Smooth muscle cell of the brain vasculature (primary cell): ENCODE measurements around the gene RPL27A.
"Not testable (repeated sequence)": the region's sequence is repeated elsewhere in the genome, so short reads cannot be mapped to it uniquely, and the experiment has no call there.

Experiments
- DNase-seq: peaks from one replicate; pipeline ENCODE4 v3.0.0-alpha.2; 2012; ENCODE audit warnings: low read depth, low spot score

Gene RPL27A

GRCh38 chr11:8682303-8683114, at the start of gene RPL27A, which contains the start of gene TRIM66:
Gene RPL27A, plus strand, starts transcription at chr11:8682792. Its CDS starts 22 bp downstream, at chr11:8682814.
Gene TRIM66, minus strand, starts transcription at chr11:8682665. Its CDS starts 10,391 bp downstream, at chr11:8672274.
- peak; percentile 93 for DNase-seq

- no peak for DNase-seq
Observed at GRCh38 chr11:8634498-8634897, 48.1 kb upstream of the RPL27A start.

- DNase-seq: no peak
Observed at GRCh38 chr11:8636127-8636526, 46.5 kb upstream of the RPL27A start.

- no peak for DNase-seq
Observed at GRCh38 chr11:8638300-8638699, 44.3 kb upstream of the RPL27A start.

- no peak for DNase-seq
Observed at GRCh38 chr11:8639655-8640054, 42.9 kb upstream of the RPL27A start.

GRCh38 chr11:8640267-8640906, 42.2 kb upstream of the RPL27A start:
- DNase-seq: no peak

GRCh38 chr11:8641332-8641731, 41.3 kb upstream of the RPL27A start:
- DNase-seq: no peak

- DNase-seq: no peak
Observed at GRCh38 chr11:8642196-8642841, 40.3 kb upstream of the RPL27A start.

GRCh38 chr11:8646873-8647272, 35.7 kb upstream of the RPL27A start:
- DNase-seq: no peak

- DNase-seq: no peak
Observed at GRCh38 chr11:8649361-8649760, 33.2 kb upstream of the RPL27A start.

GRCh38 chr11:8650401-8650990, 32.1 kb upstream of the RPL27A start:
- DNase-seq: no peak

- no peak for DNase-seq
Observed at GRCh38 chr11:8652140-8652539, 30.5 kb upstream of the RPL27A start.

- no peak for DNase-seq
Observed at GRCh38 chr11:8654503-8654902, 28.1 kb upstream of the RPL27A start.

GRCh38 chr11:8656291-8656690, 26.3 kb upstream of the RPL27A start:
- DNase-seq: no peak

GRCh38 chr11:8658321-8659057, 24.1 kb upstream of the RPL27A start:
- no peak for DNase-seq

GRCh38 chr11:8661001-8661795, 21.4 kb upstream of the RPL27A start:
- no peak for DNase-seq

- no peak for DNase-seq
Observed at GRCh38 chr11:8665222-8665621, 17.4 kb upstream of the RPL27A start.

- not testable (repeated sequence) for DNase-seq
Observed at GRCh38 chr11:8670081-8670480, 12.5 kb upstream of the RPL27A start.

GRCh38 chr11:8671193-8671612, 11.4 kb upstream of the RPL27A start:
- DNase-seq: peak; percentile 87

- DNase-seq: peak; percentile 53
Observed at GRCh38 chr11:8671651-8672062, 10.9 kb upstream of the RPL27A start.

GRCh38 chr11:8672346-8672745, 10.2 kb upstream of the RPL27A start:
- no peak for DNase-seq
